Tibial nerve (tissue), 4 donors: ENCODE results near the gene C1orf198. TPM values are rescaled to one million over a fixed set of nuclear protein-coding genes. Genes with fewer than 3 reads are reported as not detected.
A peak's percentile ranks its signal among the peaks of the same experiment; 100 is the strongest.

Experiments
- DNase-seq, 2 donors: peaks; one replicate each; pipeline ENCODE4 v3.0.0-alpha.2; 2019; ENCODE audit warnings: low spot score in 2 of 2
- H3K27ac ChIP-seq, 4 donors: fragments of 200-600 bp; sonication (generic) in 3 of 4; one replicate each; pipeline ENCODE4 v1.5.1; 2017 to 2019; ENCODE audit warnings: mild to moderate bottlenecking in 1 of 4
- H3K27me3 ChIP-seq, 2 donors: fragments of 200-600 bp; sonication (generic) in 1 of 2; one replicate each; pipeline versions ENCODE4 v1.5.1 to v1.6.0; 2017 to 2019
- H3K36me3 ChIP-seq, 3 donors: fragments of 200-600 bp; sonication (generic); one replicate each; pipeline ENCODE4 v1.5.1; 2018 to 2019
- H3K4me1 ChIP-seq, 4 donors: fragments of 200-600 bp; sonication (generic) in 3 of 4; one replicate each; pipeline ENCODE4 v1.5.1; 2017 to 2019
- H3K4me3 ChIP-seq, 4 donors: fragments of 200-600 bp; sonication (generic) in 3 of 4; one replicate each; pipeline ENCODE4 v1.5.1; 2017 to 2019; ENCODE audit warnings: mild to moderate bottlenecking in 1 of 4, moderate library complexity in 1 of 4
- H3K9me3 ChIP-seq, 4 donors: fragments of 200-600 bp; sonication (generic) in 3 of 4; one replicate each; pipeline ENCODE4 v1.5.1; 2017 to 2019
- EP300 ChIP-seq, 2 donors: sonication (generic); formaldehyde crosslinking; IDR thresholded peaks; one replicate each; pipeline ENCODE4 v1.6.1; 2017; ENCODE audit warnings: antibody characterized with exemption in 2 of 2, mild to moderate bottlenecking in 1 of 2
- POLR2A ChIP-seq, 2 donors: fragments of 450-650 bp; IDR thresholded peaks; one replicate each; pipeline ENCODE4 v1.6.1; 2017; ENCODE audit warnings: antibody characterized with exemption in 2 of 2, mild to moderate bottlenecking in 2 of 2, moderate library complexity in 2 of 2
- WGBS, 2 donors: methylation state at CpG; one replicate each; pipeline ENCODE4 v1.1.5; 2018; 5-methylcytosine and 5-hydroxymethylcytosine counted together
- total RNA-seq, 4 donors: library from RNA; depleted of rRNA; stranded (reverse); fragments of >200 nt; gene quantifications; one replicate each; pipeline ENCODE4 v1.1.0, GENCODE V29; 2016
- TF ChIP-seq, protein P1 (sequence below), 5 experiments: fragments of 200-600 bp in 3 of 5; fragments of 450-650 bp in 2 of 5; sonication (generic) in 3 of 5; IDR thresholded peaks; one replicate each; pipeline ENCODE4 v1.5.1; 2016 to 2019; ENCODE audit warnings: antibody characterized with exemption in 5 of 5, mild to moderate bottlenecking in 3 of 5, moderate library complexity in 2 of 5

C1orf198 gene
- total RNA-seq, 4 donors from 2014 or later: 91.9 to 162 (median 113) TPM

DNA sequence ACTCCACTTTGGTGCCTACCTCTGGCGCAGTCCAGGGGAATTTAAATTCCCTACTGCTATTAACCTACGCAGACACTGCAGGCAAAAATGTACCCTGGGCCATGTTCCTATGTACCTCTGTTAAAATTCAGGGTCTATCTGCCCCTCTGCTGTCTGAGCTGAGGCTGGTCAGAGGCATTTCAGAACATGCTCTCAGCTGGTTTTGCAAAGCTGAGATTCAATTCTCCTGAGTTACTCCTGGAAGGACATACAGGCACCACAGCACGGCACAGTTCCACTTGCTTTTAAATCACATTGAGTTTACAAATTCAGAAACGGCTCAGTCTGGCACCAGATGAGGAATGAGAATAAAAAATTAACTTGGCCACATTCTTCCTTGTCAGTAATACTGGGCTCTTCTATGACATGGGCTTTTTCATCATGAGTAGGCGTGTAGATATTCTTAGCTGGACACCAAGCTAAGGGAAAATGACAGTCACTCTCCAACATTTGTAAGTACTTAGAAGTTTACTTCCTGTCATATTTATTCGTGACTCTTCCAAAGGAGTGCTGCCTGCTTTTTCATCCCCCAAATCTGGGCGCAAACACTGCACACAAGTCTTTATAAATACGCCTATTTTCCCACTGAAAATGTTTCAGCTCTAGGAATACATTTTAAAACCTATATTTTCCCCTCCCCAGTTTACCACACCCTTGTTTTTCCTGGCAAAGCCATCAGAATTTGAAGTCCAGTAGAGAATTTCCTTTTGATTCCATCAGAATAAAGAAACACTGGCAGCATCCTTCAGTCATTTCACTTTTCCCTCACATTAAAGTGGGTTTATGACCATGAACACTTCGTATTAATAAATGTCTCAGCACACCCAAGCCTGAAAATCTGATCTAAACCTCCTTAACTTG lies 1.9 kb downstream of the C1orf198 start:
- Histone ChIP-seq H3K27ac (peak overlapping the region; percentile 82 to 95 (median 88)), H3K9me3 (no peaks in the 10 kb centered on the region), H3K36me3 (no peaks in the 10 kb centered on the region), H3K4me3 (peak overlapping the region; percentile 77 to 87 (median 82)), H3K27me3 (no peaks in the 10 kb centered on the region), H3K4me1 (peaks cover 0 to 76% (median 36%) of the 10 kb centered on the region in 4 donors)
- no peak for TF ChIP-seq POLR2A (IDR thresholded peaks at IDR 0.05)
- peak in 1 of 2 donors; percentile 46 for TF ChIP-seq EP300 (IDR thresholded peaks at IDR 0.05)
- TF ChIP-seq, protein P1, sequence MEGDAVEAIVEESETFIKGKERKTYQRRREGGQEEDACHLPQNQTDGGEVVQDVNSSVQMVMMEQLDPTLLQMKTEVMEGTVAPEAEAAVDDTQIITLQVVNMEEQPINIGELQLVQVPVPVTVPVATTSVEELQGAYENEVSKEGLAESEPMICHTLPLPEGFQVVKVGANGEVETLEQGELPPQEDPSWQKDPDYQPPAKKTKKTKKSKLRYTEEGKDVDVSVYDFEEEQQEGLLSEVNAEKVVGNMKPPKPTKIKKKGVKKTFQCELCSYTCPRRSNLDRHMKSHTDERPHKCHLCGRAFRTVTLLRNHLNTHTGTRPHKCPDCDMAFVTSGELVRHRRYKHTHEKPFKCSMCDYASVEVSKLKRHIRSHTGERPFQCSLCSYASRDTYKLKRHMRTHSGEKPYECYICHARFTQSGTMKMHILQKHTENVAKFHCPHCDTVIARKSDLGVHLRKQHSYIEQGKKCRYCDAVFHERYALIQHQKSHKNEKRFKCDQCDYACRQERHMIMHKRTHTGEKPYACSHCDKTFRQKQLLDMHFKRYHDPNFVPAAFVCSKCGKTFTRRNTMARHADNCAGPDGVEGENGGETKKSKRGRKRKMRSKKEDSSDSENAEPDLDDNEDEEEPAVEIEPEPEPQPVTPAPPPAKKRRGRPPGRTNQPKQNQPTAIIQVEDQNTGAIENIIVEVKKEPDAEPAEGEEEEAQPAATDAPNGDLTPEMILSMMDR (IDR thresholded peaks at IDR 0.05): no peak
- whole genome bisulfite sequencing, 2 donors: 21 to 23% methylated on average over 9 of the region's 9 CpGs
- no peak for DNase-seq

- no peaks in the 10 kb centered on the region for H3K9me3 ChIP-seq
- no peaks in the 10 kb centered on the region for H3K27me3 ChIP-seq
- no peak for DNase-seq
- 41 to 49% methylated on average over 8 of the region's 8 CpGs for WGBS, 2 donors
- H3K4me1 ChIP-seq: peaks cover 0 to 87% (median 42%) of the 10 kb centered on the region in 4 donors
- H3K36me3 ChIP-seq: no peaks in the 10 kb centered on the region
- H3K4me3 ChIP-seq: peak overlapping the region in 3 of 4 donors; percentile 77 to 87 (median 80)
- no peak for TF ChIP-seq EP300 (IDR thresholded peaks at IDR 0.05)
- TF ChIP-seq POLR2A (IDR thresholded peaks at IDR 0.05): no peak
- TF ChIP-seq, protein P1 (IDR thresholded peaks at IDR 0.05): no peak
- H3K27ac ChIP-seq: peak overlapping the region; percentile 82 to 95 (median 88)
Observed at GRCh38 chr1:230865062-230865817, 3.1 kb downstream of the C1orf198 start.

DNA sequence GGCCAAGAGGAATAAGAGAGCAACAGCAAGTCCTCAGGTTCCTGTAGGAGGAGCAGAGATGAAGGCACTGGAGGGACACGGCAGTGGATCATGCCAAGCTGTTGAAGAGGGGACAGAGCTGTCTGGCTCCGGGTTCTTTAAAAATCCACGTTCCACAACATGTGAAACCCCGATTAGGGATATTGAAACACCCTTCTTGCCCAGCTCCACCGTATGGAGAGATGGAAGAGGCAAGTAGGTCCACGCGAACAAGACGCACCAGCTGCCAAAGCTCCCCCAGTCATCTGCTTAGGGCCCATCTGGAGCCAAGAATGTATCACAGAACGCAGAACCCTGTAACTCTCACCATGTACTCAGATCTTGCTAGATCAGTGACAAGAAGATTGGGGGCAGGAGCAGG lies 3.9 kb downstream of the C1orf198 start:
- Histone ChIP-seq H3K4me1 (peaks cover 0 to 88% (median 44%) of the 10 kb centered on the region in 4 donors), H3K9me3 (no peaks in the 10 kb centered on the region), H3K36me3 (no peaks in the 10 kb centered on the region), H3K27me3 (no peaks in the 10 kb centered on the region), H3K27ac (peak overlapping the region; percentile 48 to 95 (median 88)), H3K4me3 (peak overlapping the region in 3 of 4 donors; percentile 2 to 87 (median 80))
- WGBS, 2 donors: 45 to 52% methylated on average over 9 of the region's 9 CpGs
- TF ChIP-seq EP300 (IDR thresholded peaks at IDR 0.05) (no peak), POLR2A (IDR thresholded peaks at IDR 0.05) (no peak)
- TF ChIP-seq, protein P1 (IDR thresholded peaks at IDR 0.05): no peak
- no peak for DNase-seq

GRCh38 chr1:230863449-230863848 lies 4.9 kb downstream of the C1orf198 start:
- Histone ChIP-seq H3K27ac (peak overlapping the region; percentile 48 to 95 (median 88)), H3K27me3 (no peaks in the 10 kb centered on the region), H3K36me3 (no peaks in the 10 kb centered on the region), H3K9me3 (no peaks in the 10 kb centered on the region), H3K4me1 (peaks cover under 1 to 89% (median 43%) of the 10 kb centered on the region in 4 donors), H3K4me3 (no peak overlapping the region)
- DNase-seq: no peak
- TF ChIP-seq EP300 (IDR thresholded peaks at IDR 0.05) (no peak), POLR2A (IDR thresholded peaks at IDR 0.05) (no peak)
- TF ChIP-seq, protein P1 (IDR thresholded peaks at IDR 0.05): no peak
- WGBS, 2 donors: 51 to 58% methylated on average over 6 of the region's 6 CpGs
